Superior temporal gyrus (tissue), 1 donor: Measurements from ENCODE around the gene RAP1A.

Source experiments
- DNase-seq: peaks from one replicate; pipeline ENCODE4 v3.0.0-alpha.2; 2016; ENCODE audit errors: extremely low spot score

RAP1A gene

GRCh38 chr1:111619635-111620440, at the start of gene RAP1A:
Gene RAP1A (plus strand): TSS chr1:111619789. CDS start chr1:111691361, 71,572 bp downstream.
- peak; percentile 90 for DNase-seq

- no peak for DNase-seq
These were observed 49.7 kb upstream of the RAP1A start for GRCh38 chr1:111569913-111570312.

GRCh38 chr1:111570781-111571181, 48.8 kb upstream of the RAP1A start:
- DNase-seq, result no peak

- DNase-seq, result no peak
These were observed 48.4 kb upstream of the RAP1A start for GRCh38 chr1:111571239-111571638.

- DNase-seq, result no peak
These were observed 47.6 kb upstream of the RAP1A start for GRCh38 chr1:111571987-111572386.

GRCh38 chr1:111576547-111576946, 43.0 kb upstream of the RAP1A start:
- DNase-seq, result no peak

GRCh38 chr1:111577814-111578213, 41.8 kb upstream of the RAP1A start:
- DNase-seq, result no peak

GRCh38 chr1:111581166-111581565, 38.4 kb upstream of the RAP1A start:
- no peak for DNase-seq

GRCh38 chr1:111582016-111582415, 37.6 kb upstream of the RAP1A start:
- no peak for DNase-seq

- DNase-seq, result no peak
These were observed 36.7 kb upstream of the RAP1A start for GRCh38 chr1:111582644-111583618.

- DNase-seq, result no peak
These were observed 34.0 kb upstream of the RAP1A start for GRCh38 chr1:111585447-111586086.

GRCh38 chr1:111586112-111586511, 33.5 kb upstream of the RAP1A start:
- no peak for DNase-seq

- DNase-seq, result no peak
These were observed 31.9 kb upstream of the RAP1A start for GRCh38 chr1:111587509-111588174.

- DNase-seq, result no peak
These were observed 27.7 kb upstream of the RAP1A start for GRCh38 chr1:111591937-111592336.

- DNase-seq, result peak; percentile 38
These were observed 26.9 kb upstream of the RAP1A start for GRCh38 chr1:111592389-111593361.

GRCh38 chr1:111593403-111594305, 25.9 kb upstream of the RAP1A start:
- DNase-seq, result no peak

GRCh38 chr1:111594306-111594693, 25.3 kb upstream of the RAP1A start:
- DNase-seq, result no peak

GRCh38 chr1:111595807-111596206, 23.8 kb upstream of the RAP1A start:
- DNase-seq, result no peak

- no peak for DNase-seq
These were observed 23.1 kb upstream of the RAP1A start for GRCh38 chr1:111596499-111596898.
